ENCODE results near the gene PDZD2.

DNA sequence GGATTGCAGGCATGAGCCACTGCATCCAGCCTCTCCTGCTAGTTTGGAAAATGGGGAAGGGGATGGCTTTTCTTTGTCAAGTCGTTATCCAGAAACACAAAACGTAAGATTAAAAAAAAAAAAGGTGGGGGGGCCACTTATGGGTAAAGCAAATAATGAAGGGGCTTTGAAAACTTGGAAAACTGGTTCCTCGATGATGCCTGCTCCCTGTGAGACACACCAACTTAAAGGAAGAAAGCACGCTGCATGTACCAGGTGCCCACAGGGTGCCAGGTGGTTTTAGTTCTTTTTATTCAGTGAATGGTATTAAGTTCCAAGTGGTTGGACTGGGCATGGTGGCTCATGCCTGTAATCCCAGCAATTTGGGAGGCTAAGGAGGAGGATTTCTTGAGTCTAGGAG, 365.1 kb downstream of the PDZD2 start:
- TF ChIP-seq, protein P1, sequence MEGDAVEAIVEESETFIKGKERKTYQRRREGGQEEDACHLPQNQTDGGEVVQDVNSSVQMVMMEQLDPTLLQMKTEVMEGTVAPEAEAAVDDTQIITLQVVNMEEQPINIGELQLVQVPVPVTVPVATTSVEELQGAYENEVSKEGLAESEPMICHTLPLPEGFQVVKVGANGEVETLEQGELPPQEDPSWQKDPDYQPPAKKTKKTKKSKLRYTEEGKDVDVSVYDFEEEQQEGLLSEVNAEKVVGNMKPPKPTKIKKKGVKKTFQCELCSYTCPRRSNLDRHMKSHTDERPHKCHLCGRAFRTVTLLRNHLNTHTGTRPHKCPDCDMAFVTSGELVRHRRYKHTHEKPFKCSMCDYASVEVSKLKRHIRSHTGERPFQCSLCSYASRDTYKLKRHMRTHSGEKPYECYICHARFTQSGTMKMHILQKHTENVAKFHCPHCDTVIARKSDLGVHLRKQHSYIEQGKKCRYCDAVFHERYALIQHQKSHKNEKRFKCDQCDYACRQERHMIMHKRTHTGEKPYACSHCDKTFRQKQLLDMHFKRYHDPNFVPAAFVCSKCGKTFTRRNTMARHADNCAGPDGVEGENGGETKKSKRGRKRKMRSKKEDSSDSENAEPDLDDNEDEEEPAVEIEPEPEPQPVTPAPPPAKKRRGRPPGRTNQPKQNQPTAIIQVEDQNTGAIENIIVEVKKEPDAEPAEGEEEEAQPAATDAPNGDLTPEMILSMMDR (IDR thresholded peaks at IDR 0.05; ENCODE audit: low read depth, low read length, poor library complexity, severe bottlenecking), result no peak
- TF ChIP-seq EZH2phosphoT487 (IDR thresholded peaks at IDR 0.05; ENCODE audit: borderline replicate concordance, low read length), result no peak

Measured in DOHH2 (cell line).